B cell (primary cell): ENCODE measurements around the gene LIPF. TPM values are rescaled to one million over a fixed set of nuclear protein-coding genes. Genes with fewer than 3 reads are reported as not detected.

Source experiments
- ATAC-seq: fragments of 200-7000 bp; cut with Tn5 transposase; one replicate; pipeline ENCODE4 v1.10.0; 2021; ENCODE audit warnings: low read depth, mild to moderate bottlenecking, moderate number of reproducible peaks, moderate library complexity
- CTCF ChIA-PET: fragments of 350-600 bp; sonication (Branson Sonifier 250); formaldehyde crosslinking; loops from one replicate; lab custom pipeline; 2021; ENCODE audit warnings: antibody characterized with exemption, inconsistent platforms; lab: Charles Lee
- POLR2A ChIA-PET: fragments of 350-600 bp; sonication (Branson Sonifier 250); formaldehyde crosslinking; loops from one replicate; lab custom pipeline; 2021; ENCODE audit warnings: antibody characterized with exemption; lab: Charles Lee
- DNase-seq: peaks from one replicate; pipeline ENCODE4 v3.0.0; 2013
- H2AFZ ChIP-seq: 2 replicates; pipeline ENCODE4 v1.6.1; 2012; ENCODE audit warnings: mild to moderate bottlenecking, low read depth, low read length; ENCODE audit not compliant: insufficient read depth, poor library complexity, severe bottlenecking
- H3K27ac ChIP-seq, 2 donors: 1 replicate in 1 of 2; 2 replicates in 1 of 2; pipeline ENCODE4 v1.5.1; 2012 to 2013; ENCODE audit warnings: low read length in 2 of 2, mild to moderate bottlenecking in 2 of 2, moderate library complexity in 1 of 2
- H3K27me3 ChIP-seq, 4 experiments: fragments of 200-600 bp in 1 of 4; sonication (generic) in 1 of 4; replicated peaks in 1 of 4; 1 replicate in 2 of 4; 2 replicates in 2 of 4; pipeline versions ENCODE4 v1.6.1 to v1.7.0; 2013 to 2016; ENCODE audit warnings: low read length in 3 of 4, mild to moderate bottlenecking in 2 of 4, mixed read lengths in 1 of 4, moderate library complexity in 1 of 4; ENCODE audit not compliant: insufficient read depth in 4 of 4, control insufficient read depth in 3 of 4; ENCODE audit errors: control extremely low read depth in 1 of 4
- H3K36me3 ChIP-seq, 2 experiments: replicated peaks in 1 of 2; 1 replicate in 1 of 2; 2 replicates in 1 of 2; pipeline versions ENCODE4 v1.6.1 to v1.7.1; 2013; ENCODE audit warnings: low read length in 1 of 2; ENCODE audit not compliant: insufficient read depth in 2 of 2, control insufficient read depth in 1 of 2; ENCODE audit errors: control extremely low read depth in 1 of 2, extremely low read depth in 1 of 2
- H3K4me1 ChIP-seq, 2 donors: fragments of 200-600 bp in 1 of 2; sonication (generic) in 1 of 2; 1 replicate in 1 of 2; 2 replicates in 1 of 2; pipeline versions ENCODE4 v1.5.1 to v1.6.1; 2013 to 2017; ENCODE audit warnings: low read length in 2 of 2; ENCODE audit not compliant: control insufficient read depth in 2 of 2, insufficient read depth in 2 of 2
- H3K4me2 ChIP-seq: replicated peaks from 2 replicates; pipeline ENCODE3; 2012; ENCODE audit warnings: mild to moderate bottlenecking, low read depth, low read length; ENCODE audit not compliant: poor library complexity, severe bottlenecking
- H3K4me3 ChIP-seq, 5 experiments: fragments of 200-600 bp in 1 of 5; sonication (generic) in 1 of 5; 1 replicate in 3 of 5; 2 replicates in 2 of 5; pipeline versions ENCODE4 v1.5.1 to v1.7.0; 2011 to 2016; ENCODE audit warnings: low read length in 4 of 5, mild to moderate bottlenecking in 4 of 5, low read depth in 2 of 5, control low read depth in 1 of 5, moderate library complexity in 1 of 5; ENCODE audit not compliant: insufficient read depth in 1 of 5; ENCODE audit errors: control extremely low read depth in 1 of 5, extremely low read depth in 1 of 5
- H3K79me2 ChIP-seq: fragments of 200-600 bp; sonication (generic); one replicate; pipeline ENCODE4 v1.6.0; 2016; ENCODE audit warnings: low read length; ENCODE audit not compliant: control insufficient read depth, insufficient read depth
- H3K9ac ChIP-seq: fragments of 200-600 bp; sonication (generic); 2 replicates; pipeline ENCODE4 v1.6.1; 2017; ENCODE audit warnings: mild to moderate bottlenecking, low read length, moderate library complexity
- H3K9me3 ChIP-seq, 3 donors: one replicate each; pipeline versions ENCODE4 v1.6.1 to v1.7.1; 2013; ENCODE audit warnings: low read length in 2 of 3; ENCODE audit not compliant: control insufficient read depth in 2 of 3, insufficient read depth in 1 of 3; ENCODE audit errors: control extremely low read depth in 1 of 3
- H4K20me1 ChIP-seq: 2 replicates; pipeline ENCODE4 v1.6.0; 2012; ENCODE audit warnings: mild to moderate bottlenecking, low read length; ENCODE audit not compliant: insufficient read depth, control insufficient read depth, poor library complexity, severe bottlenecking
- H3K27ac Mint-ChIP-seq: one replicate; pipeline ENCODE4 v1.8.0; 2021; ENCODE audit warnings: mixed read lengths
- H3K27me3 Mint-ChIP-seq: one replicate; pipeline ENCODE4 v1.8.0; 2021; ENCODE audit warnings: mixed read lengths
- H3K4me1 Mint-ChIP-seq: one replicate; pipeline ENCODE4 v1.8.0; 2021; ENCODE audit warnings: mixed read lengths
- H3K4me3 Mint-ChIP-seq: one replicate; pipeline ENCODE4 v1.8.0; 2021; ENCODE audit warnings: mixed read lengths
- H3K9me3 Mint-ChIP-seq: one replicate; pipeline ENCODE4 v1.8.0; 2022; ENCODE audit warnings: mixed read lengths; ENCODE audit not compliant: insufficient read depth
- EZH2 ChIP-seq: IDR thresholded peaks from 2 replicates; pipeline ENCODE4 v1.6.1; 2012; ENCODE audit warnings: borderline replicate concordance, low read depth, mild to moderate bottlenecking, moderate library complexity, low read length; ENCODE audit not compliant: insufficient read depth, poor library complexity, severe bottlenecking
- WGBS: methylation state at CpG from one replicate; pipeline ENCODE4 v1.1.5; 2013; ENCODE audit warnings: missing lambda C conversion rate; ENCODE audit not compliant: insufficient coverage; 5-methylcytosine and 5-hydroxymethylcytosine counted together
- intact Hi-C: fragments of 100-400 bp; cut with micrococcal nuclease; formaldehyde crosslinking; loops from one replicate; pipeline ENCODE4 v1.10.0; 2022
- polyA plus RNA-seq: library from polyadenylated mRNA; depleted of rRNA; stranded (reverse); fragments of >200 nt; gene quantifications from 2 replicates; pipeline ENCODE4 v1.2.3, GENCODE V29; 2012
- total RNA-seq, 2 donors: library from RNA; stranded (reverse); fragments of 120-200 nt in 1 of 2; gene quantifications; 1 replicate in 1 of 2; 2 replicates in 1 of 2; pipeline versions ENCODE4 v1.2.3 to v1.2.4, GENCODE V29; 2013 to 2022
- TF ChIP-seq, protein P1 (sequence below): fragments of 200-600 bp; IDR thresholded peaks from one replicate; pipeline ENCODE4 v1.8.0; 2022; ENCODE audit warnings: antibody characterized with exemption, mild to moderate bottlenecking

LIPF gene
- total and polyA plus RNA-seq, 2 donors (not counting 1 experiment from before 2014, with no cell fraction given), result not detected

GRCh38 chr10:88659725-88660597 is 4.3 kb upstream of the LIPF start:
- CTCF ChIA-PET, result interaction anchor here (0.6 to 2.3 kb wide), 2 partner anchors 28 to 924 kb away, joined by 4 to 8 read pairs; no protein-coding TSS in a partner anchor
- WGBS, result no CpG with 5 or more reads among the region's 3 CpGs

DNA sequence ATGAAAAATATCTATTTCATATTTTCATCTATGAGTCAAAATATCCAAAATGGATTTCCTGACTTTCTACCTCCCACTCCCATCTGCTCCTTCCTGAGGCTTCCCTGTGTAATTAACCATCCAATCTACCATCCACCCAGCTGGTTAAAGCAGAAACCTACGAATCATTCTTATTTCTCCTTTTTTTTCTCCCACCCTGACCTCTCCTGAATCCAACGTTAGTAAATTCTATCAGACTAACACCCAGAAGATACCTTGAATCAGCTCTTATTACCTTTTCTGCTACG is 3.7 kb upstream of the LIPF start:
- no peaks in the 10 kb centered on the region for H4K20me1 ChIP-seq
- intact Hi-C loops, result no loop called here
- POLR2A ChIA-PET, result no interaction called here
- H3K4me3 ChIP-seq, result no peak overlapping the region
- 37% methylated on average over 2 of the region's 3 CpGs for WGBS
- H3K27me3 ChIP-seq, result no peaks in the 10 kb centered on the region
- no peak overlapping the region for H2AFZ ChIP-seq
- DNase-seq, result no peak
- H3K79me2 ChIP-seq, result no peaks in the 10 kb centered on the region
- H3K9ac ChIP-seq, result no peak overlapping the region
- Mint-ChIP-seq H3K27ac (no peak overlapping the region), H3K4me1 (no peaks in the 10 kb centered on the region), H3K9me3 (no peaks in the 10 kb centered on the region), H3K4me3 (no peak overlapping the region), H3K27me3 (no peaks in the 10 kb centered on the region)
- no peaks in the 10 kb centered on the region for H3K36me3 ChIP-seq
- H3K4me1 ChIP-seq, result no peaks in the 10 kb centered on the region
- CTCF ChIA-PET, result interaction anchor here (0.6 to 2.3 kb wide), 2 partner anchors 27 to 925 kb away, joined by 4 to 8 read pairs; no protein-coding TSS in a partner anchor
- H3K27ac ChIP-seq, result no peak overlapping the region
- TF ChIP-seq, protein P1, sequence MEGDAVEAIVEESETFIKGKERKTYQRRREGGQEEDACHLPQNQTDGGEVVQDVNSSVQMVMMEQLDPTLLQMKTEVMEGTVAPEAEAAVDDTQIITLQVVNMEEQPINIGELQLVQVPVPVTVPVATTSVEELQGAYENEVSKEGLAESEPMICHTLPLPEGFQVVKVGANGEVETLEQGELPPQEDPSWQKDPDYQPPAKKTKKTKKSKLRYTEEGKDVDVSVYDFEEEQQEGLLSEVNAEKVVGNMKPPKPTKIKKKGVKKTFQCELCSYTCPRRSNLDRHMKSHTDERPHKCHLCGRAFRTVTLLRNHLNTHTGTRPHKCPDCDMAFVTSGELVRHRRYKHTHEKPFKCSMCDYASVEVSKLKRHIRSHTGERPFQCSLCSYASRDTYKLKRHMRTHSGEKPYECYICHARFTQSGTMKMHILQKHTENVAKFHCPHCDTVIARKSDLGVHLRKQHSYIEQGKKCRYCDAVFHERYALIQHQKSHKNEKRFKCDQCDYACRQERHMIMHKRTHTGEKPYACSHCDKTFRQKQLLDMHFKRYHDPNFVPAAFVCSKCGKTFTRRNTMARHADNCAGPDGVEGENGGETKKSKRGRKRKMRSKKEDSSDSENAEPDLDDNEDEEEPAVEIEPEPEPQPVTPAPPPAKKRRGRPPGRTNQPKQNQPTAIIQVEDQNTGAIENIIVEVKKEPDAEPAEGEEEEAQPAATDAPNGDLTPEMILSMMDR, result no peak
- TF ChIP-seq EZH2, result no peak
- ATAC-seq, result no peak
- H3K9me3 ChIP-seq, result peaks cover 0 to 3% (median 0%) of the 10 kb centered on the region in 3 donors
- H3K4me2 ChIP-seq, result no peak overlapping the region

More at GRCh38 chr10:88659725-88660597, 4.3 kb upstream of the LIPF start:
- intact Hi-C loops, result no loop called here
- Histone ChIP-seq H3K9ac (no peak overlapping the region), H4K20me1 (no peaks in the 10 kb centered on the region), H3K9me3 (peaks cover 0 to 3% (median 0%) of the 10 kb centered on the region in 3 donors), H3K27ac (no peak overlapping the region), H3K79me2 (no peaks in the 10 kb centered on the region), H2AFZ (no peak overlapping the region), H3K27me3 (no peaks in the 10 kb centered on the region), H3K4me2 (no peak overlapping the region), H3K4me1 (no peaks in the 10 kb centered on the region), H3K36me3 (no peaks in the 10 kb centered on the region), H3K4me3 (no peak overlapping the region)
- no peak for ATAC-seq
- no peak for TF ChIP-seq EZH2
- TF ChIP-seq, protein P1, result no peak
- H3K9me3 Mint-ChIP-seq, result no peaks in the 10 kb centered on the region
- H3K27me3 Mint-ChIP-seq, result peaks cover under 1% of the 10 kb centered on the region
- no peak for DNase-seq
- no peak overlapping the region for H3K27ac Mint-ChIP-seq
- POLR2A ChIA-PET, result no interaction called here
- H3K4me1 Mint-ChIP-seq, result no peaks in the 10 kb centered on the region
- H3K4me3 Mint-ChIP-seq, result no peak overlapping the region
